ENCODE data around the gene LRFN5.

DNA sequence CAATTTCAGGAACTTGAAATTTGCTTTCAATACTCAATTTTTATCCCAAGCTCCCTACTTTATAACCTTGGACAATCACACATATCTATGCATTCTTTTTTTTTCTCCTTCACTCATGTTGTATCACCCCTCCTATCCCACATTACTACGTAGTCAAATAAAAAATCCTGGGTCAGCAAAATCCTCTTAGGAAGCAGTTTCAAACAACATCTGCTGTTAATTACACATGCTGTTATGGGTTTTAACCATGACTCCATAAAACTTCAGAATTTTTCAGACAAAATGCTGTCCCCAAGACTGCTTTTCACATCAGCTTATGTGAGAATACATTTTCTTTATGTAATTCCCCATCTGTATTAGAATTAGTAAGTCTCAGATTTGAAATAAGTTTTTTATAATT, 61.7 kb downstream of the LRFN5 start:
- TF ChIP-seq, protein P1, sequence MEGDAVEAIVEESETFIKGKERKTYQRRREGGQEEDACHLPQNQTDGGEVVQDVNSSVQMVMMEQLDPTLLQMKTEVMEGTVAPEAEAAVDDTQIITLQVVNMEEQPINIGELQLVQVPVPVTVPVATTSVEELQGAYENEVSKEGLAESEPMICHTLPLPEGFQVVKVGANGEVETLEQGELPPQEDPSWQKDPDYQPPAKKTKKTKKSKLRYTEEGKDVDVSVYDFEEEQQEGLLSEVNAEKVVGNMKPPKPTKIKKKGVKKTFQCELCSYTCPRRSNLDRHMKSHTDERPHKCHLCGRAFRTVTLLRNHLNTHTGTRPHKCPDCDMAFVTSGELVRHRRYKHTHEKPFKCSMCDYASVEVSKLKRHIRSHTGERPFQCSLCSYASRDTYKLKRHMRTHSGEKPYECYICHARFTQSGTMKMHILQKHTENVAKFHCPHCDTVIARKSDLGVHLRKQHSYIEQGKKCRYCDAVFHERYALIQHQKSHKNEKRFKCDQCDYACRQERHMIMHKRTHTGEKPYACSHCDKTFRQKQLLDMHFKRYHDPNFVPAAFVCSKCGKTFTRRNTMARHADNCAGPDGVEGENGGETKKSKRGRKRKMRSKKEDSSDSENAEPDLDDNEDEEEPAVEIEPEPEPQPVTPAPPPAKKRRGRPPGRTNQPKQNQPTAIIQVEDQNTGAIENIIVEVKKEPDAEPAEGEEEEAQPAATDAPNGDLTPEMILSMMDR (conservative IDR thresholded peaks at IDR 0.05; ENCODE audit: low read length), result no peak
- TF ChIP-seq EZH2phosphoT487 (IDR thresholded peaks at IDR 0.05; ENCODE audit: borderline replicate concordance), result no peak

All from Loucy (cell line).